Measurements from ENCODE around the gene AFTPH. TPM values are rescaled to one million over a fixed set of nuclear protein-coding genes. Genes with fewer than 3 reads are reported as not detected.

The AFTPH gene
- total RNA-seq, 1 donor from 2014 or later: 53.7 TPM

DNA sequence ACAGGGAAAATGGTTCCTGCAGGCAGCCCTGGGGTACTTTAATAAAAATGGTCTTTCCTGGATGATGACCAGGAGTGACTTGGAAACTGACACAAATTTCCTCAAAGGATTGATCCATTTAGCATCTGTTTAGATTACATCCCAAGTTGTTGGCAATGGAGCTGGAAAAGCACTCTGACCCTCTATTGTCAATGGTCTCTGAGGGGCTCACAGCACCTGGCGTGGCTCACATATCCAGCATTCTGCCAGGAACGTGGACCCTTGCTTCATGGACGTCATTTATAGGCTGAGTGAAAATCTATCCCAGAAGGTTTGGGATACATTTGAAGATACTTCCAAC lies 85.8 kb downstream of the AFTPH start:
- DNase-seq (ENCODE audit: low spot score): no peak

GRCh38 chr2:64610316-64610855 lies 86.3 kb downstream of the AFTPH start:
- DNase-seq (ENCODE audit: low spot score): no peak

GRCh38 chr2:64612575-64613195 lies 88.6 kb downstream of the AFTPH start:
- DNase-seq (ENCODE audit: low spot score): no peak

DNA sequence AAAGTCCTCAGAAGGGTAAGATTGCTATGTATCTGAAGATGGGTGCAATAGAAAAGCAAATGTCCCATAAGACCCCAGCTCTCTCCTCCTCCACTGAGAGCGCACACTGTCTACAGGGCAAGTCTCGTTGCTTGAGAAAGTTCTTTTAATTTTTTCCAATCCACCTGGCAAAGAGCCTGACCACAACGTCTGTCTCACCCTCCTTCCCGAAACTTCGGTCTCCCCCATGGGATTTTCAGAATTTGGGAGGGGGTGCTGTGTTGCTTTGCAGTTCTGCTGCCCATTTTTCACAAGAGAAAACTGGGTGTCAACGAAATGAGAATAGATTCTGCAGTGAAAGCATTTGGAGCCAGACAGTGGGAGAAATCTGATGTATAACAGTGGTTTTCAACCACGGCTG lies 89.1 kb downstream of the AFTPH start:
- DNase-seq (ENCODE audit: low spot score): no peak

DNA sequence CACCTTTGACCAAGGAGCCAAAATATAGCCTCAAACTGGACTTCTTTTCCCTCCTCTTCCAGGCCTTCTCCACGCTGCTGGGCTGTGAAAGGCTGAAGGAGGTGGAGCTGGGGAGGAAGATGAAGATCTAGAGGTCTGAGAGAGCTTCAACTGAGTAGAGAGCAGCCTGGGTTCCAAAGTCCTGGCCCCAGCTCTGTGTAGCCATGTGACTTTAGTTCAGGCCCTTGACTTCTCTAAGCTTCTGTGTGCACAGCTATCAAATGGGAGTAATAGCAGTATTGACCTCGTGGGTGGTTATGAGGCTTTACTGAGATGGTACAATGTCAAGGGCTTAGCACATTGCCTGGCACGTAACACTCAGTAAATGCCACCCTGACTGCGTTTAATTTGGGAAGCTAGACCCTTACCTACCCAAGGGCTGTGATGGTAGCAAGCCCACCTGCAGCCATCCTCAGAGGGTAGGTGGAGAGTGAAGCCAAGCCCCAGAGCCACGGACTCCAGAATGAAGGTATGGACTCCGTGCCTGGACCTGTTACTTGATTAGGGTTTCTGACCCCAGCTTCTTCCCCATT lies 91.2 kb downstream of the AFTPH start:
- no peak for DNase-seq (ENCODE audit: low spot score)

DNA sequence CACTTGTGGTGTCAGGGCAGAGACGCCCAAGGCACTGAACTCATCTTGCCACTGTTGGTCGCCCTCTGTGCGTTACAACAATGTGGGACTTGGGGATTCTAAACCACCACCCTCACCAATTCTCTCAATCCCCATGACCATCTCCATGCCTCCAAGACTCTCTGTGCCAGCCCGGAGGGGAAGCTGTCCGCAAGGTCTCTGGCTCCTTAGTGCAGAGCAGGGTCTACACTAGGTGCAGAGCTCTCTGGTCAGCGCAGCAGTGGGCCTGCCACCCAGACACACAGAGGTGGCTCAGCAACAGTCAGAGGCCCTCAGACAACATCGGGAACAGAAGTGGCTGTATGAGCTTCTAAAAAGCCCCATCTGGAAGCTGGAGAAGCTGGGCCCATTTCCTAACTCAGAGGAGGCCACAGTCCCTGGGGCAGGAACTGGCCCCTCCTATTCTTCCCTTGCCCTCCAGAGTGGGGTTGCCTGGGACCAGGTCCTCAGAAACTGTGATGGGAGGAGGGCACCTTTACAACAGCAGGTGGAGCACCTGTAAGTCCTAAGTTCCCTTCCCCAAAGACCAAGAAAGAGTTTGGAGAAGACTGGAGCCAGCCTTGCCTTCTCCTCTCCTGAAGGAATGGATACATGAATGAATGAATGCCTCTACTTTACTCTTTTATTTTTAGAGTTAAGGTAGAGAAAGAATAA lies 91.9 kb downstream of the AFTPH start:
- DNase-seq (ENCODE audit: low spot score): no peak

DNA sequence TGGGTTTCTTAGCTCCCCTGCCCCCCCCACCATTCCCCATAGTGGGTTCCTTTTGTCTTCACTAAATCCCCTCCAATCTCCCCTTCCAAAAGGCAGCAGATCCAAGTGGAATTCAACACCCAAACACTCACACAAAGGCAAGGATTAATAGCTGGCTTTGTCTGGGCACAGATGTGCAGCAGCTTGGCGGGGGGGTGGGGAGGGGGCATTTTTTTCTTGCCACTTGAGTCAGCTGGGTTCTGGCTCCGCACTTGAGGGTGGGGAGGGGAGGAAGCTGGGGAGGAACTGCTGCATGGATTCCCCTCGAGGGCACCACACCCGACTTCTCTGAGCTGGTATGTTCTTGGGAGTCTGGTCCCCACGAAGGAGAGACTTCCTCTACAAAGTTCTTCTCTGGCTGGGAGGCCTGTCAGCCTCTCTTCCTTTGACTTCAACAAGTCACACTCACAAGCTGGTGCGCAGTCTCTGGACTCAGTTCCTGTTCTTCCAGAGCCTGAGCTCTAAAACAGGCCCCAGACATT lies 93.6 kb downstream of the AFTPH start:
- no peak for DNase-seq (ENCODE audit: low spot score)

DNA sequence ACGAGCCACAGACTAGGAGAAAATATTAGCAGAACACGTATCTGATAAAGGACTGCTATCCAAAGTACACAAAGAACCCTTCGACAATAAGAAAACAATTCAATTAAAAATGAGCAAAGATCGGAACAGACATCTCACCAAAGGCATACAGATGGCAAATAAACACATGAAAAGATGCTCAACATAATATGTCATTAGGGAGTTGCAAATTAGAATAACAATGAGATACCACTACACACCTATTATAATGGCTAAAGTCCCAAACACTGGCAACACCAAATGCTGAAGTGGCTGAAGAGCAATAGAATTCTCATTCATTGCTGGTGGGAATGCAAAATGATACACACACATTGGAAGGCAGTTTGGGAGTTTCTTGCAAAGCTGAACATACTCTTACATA lies 96.5 kb downstream of the AFTPH start:
- no peak for DNase-seq (ENCODE audit: low spot score)

DNA sequence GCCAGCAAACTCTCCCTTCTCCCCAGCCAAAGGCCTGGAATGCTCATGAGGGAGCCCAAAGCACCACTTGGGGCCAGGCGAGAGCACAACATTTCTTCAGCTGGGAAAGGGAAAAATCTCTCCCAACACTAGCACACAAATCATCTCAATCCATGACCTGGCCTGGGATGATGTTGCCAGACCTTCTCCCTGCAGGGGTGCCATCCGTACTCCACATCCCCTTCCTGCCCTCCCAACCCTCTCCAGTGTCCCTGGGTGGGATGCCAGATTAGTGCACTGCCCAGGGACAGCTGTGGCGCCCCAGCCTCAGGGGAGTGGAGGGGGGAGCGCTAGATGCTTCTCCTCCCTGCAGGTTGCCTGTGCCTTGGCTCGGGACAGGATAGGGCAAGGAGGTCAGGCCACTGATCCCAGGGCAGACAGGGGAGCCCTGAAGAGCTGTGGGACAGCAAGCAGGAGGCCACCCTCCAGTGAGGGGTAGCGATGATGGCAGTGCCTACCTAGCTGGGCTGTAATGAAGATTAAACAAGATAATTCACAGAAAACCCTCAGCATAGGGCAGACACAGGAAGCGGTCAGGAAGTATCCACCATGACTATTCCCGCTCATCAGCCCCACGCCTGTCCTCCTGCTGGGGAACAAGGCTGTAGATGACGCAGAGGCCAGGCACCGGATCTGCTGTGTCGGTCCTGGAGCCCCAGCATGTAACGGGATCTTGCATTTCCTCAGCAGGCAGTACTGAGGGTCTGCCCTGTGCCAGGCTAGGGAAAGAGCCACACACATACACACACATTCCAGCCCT lies 98.5 kb downstream of the AFTPH start:
- DNase-seq (ENCODE audit: low spot score): no peak

DNA sequence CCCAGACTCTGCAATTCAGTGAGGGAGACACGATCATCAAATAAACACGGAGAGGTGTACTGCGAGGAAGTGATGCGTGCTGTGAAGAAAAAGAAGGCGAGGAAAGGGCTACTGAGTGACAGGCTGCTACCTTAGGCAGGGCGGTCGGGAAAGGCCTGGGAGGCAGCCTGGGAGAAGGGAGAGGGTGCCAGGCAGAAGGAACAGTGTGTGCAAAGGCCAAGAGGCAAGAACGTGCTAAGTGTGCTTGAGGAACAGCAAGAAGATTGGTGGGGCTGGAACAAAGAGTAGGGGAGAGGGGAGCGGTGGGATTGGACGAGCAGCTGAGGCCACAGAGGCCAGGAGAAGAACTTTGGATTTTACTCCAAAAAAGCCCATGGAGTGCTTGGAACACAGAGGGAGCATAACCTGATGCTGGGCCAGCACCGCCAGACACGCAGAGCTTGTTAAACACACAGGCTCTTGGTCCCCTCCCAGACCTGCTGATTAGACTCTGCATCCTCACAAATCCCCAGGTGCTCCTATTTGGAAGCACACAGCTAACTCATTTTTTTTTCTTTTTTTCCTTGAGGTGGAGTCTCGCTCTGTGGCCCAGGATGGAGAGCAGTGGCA lies 99.2 kb downstream of the AFTPH start:
- no peak for DNase-seq (ENCODE audit: low spot score)

DNA sequence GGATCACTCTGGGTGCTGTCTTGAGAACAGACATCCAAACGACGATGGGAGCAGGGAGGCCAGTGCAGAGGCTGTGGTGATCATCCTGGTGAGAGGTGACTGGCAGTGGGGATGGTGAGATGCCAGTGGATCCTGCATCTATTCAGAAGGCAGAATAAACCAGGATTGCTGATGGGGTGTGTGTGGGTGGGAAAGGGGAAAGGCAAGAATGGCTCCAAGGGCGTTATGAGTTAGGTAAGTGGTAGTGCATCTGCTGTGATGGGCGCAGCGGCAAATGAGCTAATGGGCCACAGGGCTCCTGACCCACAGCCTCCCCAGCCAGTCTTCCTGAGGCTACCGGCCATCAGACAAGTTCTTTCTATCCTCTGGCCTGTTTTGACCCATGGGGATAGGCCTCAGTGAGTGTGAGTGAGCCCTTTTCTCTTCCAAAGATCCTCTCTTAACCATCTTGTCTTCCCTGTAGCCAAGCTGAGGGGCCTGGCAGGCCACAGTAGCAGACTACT lies 100.0 kb downstream of the AFTPH start:
- DNase-seq (ENCODE audit: low spot score): no peak

- no peak for DNase-seq (ENCODE audit: low spot score)
Observed at GRCh38 chr2:64624862-64625261, 100.7 kb downstream of the AFTPH start.

DNA sequence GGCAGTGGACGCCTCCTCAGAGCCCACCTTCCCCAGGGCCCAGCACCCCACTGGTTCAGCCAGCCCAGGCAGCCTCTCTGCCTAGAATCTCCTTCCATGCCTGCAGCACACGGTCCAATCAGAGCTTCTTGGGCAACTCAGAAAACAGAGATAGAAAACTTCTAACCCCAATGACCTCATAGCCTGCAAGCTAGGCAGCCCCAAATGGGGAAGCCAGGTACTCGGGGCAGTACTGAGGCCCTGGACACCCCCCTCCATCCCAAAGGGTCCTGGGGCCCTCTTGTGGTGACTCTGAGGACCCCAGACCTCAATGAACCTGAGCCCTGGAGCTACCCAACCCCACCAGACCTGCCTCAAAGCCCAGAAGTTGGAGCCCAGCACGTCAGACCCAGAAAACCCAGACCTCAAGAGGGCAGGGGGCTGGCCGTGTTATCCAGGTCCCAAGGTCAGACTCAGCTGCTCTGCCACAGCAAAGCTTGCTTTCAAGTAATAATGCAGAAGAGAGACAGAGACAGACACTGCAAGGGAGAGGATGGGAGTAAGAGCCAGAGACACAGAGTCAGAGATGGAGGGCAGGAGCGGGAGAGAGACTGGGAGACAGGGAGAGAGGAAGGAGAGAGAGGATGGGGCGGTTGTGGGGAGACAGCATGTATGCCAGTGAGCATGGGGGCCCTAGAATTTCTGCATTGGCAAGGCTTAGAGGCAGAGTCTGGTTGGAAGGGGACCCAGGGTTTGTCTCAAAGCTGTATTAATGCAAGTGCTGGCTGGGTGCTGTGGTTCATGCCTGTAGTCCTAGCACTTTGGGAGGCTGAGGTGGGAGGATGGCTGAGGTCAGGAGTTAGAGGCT lies 101.4 kb downstream of the AFTPH start:
- no peak for DNase-seq (ENCODE audit: low spot score)

GRCh38 chr2:64626146-64626809 lies 102.2 kb downstream of the AFTPH start:
- no peak for DNase-seq (ENCODE audit: low spot score)

DNA sequence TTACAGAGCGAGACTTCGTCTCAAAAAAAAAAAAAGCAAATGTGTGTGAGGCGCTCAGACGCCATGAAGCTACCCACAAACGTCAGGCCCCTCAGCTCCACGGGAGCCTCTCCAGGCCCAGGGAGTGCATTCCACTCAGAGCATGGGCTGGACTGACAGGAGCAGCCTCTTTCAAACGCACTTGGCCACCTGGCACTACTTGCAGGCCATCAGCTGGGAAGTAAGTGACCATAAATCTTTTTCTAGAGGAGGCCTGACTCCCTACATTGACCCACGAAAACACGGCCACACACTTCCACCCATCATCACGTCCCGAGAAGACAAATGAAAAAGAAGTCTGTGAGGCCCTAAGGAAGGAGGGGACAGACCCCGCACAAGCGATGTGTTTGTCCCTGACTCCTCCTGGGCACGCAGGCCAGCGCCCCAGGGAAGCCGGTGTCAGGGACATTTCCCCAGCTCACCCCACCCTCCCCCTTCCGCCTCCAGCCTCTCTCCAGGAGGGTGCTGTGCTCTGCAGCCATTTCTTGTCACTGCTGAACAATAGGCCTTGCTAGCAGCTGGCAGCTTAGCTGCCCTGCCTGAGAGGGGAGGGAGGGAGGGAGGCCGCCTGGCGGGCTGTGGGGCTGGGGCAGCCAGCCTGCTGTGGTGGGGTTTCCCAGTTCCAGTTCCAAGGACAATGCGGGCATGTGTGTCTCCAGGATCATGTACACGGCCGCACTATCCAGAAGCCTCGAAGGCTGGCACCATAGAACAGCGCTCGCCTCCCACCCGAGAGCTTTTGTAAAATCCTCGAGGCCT lies 103.0 kb downstream of the AFTPH start:
- peak; percentile 27 for DNase-seq (ENCODE audit: low spot score)

DNA sequence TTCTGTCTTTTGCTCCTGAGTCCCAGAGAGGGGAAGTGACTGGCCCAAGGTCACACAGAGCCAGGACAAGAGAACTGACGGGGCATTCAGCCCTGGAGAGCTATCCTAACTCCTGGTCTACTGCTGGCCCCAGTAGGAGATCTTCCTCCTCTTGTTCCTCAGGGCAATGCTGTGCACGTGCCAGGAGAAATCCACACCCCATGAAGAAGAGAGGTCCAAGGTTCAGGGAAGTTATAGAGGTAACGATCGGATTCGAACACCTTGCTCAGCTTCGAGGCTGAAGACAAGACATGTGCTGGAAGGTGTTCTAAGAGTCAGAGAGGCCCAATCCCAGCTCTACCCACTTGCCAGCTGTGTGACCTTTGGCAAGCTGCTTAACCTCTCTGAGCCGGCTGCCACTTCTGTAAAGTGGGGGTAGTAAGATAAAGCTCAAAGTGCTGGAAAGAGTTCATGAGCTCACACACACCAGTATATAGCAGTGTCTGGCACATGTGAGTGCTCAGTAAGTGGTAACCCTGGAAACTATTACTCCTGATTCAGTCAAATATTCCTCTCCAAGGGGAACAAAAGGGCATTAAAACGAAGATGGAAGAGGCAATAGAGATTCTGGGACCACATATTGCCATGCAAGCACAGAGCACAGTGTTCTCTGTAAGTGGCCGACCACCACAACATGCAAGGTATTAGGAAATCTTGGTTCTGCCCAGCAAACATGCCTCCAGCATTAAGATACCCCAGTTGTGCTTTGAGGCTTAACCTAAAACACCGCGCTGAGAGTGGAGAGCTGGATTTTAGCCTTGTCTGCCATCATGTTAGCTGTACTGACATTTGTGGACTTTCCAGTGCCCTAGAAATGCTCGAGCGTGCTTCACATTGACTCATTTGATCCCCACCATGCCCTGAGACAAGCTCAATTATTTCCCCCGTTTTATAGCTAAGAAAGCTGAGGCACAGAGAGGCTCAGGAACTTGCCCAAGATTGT lies 104.0 kb downstream of the AFTPH start:
- DNase-seq (ENCODE audit: low spot score): no peak

DNA sequence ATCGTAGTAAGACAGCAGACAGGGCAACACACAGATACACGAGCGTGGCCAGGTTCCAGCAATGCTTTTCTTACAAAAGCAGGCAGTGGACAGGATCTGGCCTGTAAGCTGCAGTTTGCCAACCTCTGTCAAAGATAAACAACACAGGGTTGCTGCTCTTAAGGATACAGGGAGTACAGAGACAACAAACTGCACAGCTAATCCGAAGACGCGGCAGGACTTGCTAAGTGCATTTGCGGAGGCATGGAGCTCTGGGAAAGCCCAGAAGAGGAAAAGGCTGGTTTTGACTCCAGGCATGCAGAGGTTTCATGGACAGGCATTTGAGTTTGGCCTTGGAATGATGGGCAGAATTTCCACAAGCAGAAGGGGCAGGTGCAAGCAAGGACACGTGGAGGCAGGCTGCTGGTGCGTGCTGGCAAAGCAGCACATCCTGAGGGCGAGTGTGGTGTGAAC lies 105.2 kb downstream of the AFTPH start:
- DNase-seq (ENCODE audit: low spot score): peak; percentile 86

DNA sequence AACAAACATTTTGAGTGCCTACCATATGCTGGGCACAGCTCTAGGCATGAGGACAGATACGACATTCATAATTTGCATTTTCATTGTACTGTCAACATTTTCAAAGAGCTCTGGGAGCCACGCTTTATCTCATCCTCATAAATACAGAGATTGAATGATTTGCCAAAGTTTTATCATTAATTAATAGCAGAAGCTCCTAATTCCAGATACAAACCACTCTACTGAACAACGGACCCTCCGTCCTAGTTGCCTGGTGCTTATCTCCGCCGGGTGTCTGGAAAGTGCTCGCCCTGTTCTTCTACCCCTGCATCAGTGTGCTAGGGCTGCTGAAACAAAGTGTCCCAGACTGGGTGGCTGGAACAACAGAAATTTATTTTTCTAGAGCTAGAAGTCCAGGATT lies 105.7 kb downstream of the AFTPH start:
- no peak for DNase-seq (ENCODE audit: low spot score)

Data from umbilical cord (tissue), 2 donors.